Stromal cell of bone marrow (primary cell): ENCODE measurements around the gene CD48.

Source experiments
- DNase-seq: peaks from one replicate; pipeline ENCODE4 v3.0.0-alpha.2; 2012; ENCODE audit warnings: low read depth

CD48 gene

DNA sequence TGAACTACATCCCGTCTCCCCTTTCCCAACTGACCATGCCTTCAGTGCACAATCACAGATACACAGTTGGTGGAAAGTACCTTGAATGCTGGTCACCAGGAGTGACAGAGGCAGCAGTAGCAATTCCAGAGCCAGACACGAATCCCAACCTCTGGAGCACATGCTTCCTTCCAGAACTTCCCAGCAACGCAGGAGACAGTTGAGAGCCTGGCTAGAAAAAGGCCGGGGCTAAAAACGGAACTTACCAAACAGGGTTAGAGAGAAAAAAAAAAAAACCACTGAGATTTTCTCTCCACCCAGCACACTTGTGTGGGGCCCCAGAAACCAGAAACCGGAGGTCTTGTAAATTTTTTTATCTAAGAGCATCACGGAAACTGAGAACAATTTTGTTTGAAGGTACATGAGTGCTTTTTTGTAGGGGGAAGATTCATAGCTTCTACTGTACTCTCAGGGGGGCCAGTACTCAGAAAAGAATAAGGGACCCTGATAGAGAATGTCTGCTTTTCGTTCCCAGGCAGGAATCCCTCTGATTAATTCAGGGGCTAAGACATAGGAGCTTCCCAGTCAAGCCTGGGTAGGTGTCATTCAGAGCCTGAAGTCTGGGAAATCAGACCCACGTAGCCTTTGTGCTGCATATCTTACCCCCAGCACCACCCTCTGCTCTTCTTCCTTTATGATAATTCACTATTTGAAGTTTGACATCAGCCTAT is at the start of gene CD48:
CD48 (minus strand) TSS at position 221 of the 710 bp plus-strand sequence; CDS start at position 162, 59 bp downstream.
- DNase-seq: no peak

DNA sequence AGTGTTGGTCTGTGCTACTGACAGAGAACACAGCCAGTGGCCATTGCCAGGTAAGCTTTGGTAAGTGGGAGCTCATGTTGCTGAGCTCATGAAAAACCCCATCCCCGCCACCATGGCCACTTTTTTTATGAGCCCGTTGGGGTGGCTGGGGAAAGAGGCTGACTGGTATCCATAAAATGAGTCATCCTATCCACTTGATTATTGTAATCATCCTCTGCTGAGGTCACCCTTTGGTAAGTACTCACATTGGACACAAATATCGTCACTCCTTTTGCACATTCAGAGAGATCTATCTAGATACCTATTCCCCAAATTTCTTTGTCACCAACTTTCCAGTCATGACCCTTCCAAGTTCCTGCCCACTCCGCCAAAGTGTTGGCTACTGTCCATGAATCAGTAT is 49.4 kb upstream of the CD48 start:
- no peak for DNase-seq

DNA sequence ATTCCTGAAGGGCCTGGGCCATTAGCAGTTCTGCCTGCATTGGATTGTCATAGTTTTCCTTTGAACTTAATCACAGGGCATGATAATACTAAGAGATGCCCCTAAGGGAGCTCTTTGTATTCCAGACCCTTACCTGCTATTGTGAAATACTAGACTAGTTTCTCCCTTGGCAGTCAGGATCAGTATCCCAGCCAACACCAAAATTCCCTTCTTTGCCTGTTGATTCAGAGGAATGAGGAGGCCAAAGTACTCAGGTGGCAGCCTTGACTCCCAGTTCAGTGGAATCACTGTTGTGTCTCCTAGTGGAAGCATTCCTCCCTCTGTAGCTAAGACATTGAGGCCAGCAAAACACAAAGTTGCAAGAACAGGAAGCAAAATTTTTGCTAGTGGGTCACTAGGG is 48.1 kb upstream of the CD48 start:
- no peak for DNase-seq

DNA sequence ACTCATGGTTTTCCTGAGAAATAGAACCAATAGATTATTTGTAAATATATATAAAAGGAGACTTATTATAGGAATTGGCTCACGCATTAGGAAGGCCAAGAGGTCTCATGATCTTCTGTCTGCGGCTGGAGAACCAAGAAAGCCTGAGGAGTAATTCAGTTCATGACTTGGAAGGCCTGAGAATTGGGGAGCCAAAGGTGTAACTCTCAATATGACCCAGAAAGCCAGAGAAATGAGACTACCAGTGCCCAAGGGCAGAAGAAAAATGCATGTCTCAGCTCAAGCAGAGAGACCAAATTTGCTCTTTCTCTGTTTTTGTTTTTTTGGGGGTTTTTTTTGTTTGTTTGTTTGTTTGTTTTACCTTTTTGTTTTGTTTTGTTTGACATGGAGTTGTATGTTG is 46.9 kb upstream of the CD48 start:
- DNase-seq: no peak

GRCh38 chr1:160756849-160757201 is 45.2 kb upstream of the CD48 start:
- no peak for DNase-seq

DNA sequence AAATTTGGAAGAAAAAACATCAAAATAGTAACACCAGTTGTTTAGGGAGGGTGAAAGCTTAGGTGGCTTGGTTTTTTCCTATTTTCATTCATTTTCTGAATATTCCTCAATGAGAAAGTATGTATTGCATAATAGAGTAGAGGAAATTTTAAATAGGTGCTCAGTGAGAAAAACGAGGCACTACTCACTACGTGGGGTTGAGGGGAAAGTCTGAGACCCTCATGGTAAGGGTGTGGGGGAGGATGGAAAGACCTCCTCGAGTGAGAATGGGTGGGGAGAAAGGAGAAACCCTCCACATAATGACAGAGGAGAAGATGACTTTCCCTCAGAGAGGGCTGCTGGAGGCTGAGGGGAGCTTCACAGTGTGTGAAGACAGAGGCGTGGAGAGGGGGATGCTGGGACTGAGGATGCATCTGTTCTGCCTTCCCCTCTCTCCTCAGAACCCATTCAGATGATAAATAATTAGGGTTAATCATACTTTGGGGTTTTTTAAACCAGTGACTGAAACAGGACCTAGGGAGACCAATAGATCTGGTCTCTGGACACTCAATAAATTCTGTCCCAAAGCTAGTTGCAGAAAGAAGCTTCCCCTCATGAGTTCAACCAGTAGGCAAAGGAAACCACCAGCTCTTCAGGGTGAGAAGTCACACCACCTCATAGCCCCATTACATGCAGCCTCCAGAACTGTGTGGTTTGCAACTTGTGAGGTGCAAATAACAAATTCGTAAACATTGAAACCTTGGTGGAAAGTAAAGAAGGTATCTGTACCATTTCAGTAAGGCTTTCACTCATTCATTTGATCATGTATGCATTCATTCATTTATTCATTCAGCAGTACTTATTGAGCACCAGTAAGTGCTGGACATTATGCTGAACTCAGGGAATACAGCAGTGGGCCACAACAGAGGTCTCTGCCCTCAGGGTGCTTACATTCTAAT is 44.6 kb upstream of the CD48 start:
- no peak for DNase-seq

GRCh38 chr1:160755461-160755860 is 43.8 kb upstream of the CD48 start:
- DNase-seq: no peak

GRCh38 chr1:160753594-160753993 is 42.0 kb upstream of the CD48 start:
- DNase-seq: no peak

GRCh38 chr1:160752924-160753323 is 41.3 kb upstream of the CD48 start:
- DNase-seq: no peak

GRCh38 chr1:160752406-160752805 is 40.8 kb upstream of the CD48 start:
- no peak for DNase-seq

DNA sequence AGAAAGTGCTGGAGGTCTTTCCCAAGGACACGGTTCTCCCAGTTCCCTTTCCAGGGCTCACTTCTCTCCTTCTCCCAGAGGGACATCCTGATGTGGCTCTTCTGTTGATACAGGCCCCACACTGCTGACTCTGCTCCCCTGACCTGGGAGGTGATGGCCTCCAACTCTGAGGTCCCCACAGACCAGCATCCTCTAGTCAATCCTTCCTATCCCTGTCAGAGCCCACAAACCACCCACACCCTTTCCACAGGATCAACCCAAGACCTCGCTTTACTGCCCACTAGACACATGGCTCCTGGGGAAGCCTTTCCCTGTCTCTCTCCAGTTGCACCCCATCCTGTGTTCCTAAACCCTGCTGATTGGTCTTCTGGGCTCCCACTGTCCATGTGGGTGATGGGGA is 39.0 kb upstream of the CD48 start:
- DNase-seq: no peak

DNA sequence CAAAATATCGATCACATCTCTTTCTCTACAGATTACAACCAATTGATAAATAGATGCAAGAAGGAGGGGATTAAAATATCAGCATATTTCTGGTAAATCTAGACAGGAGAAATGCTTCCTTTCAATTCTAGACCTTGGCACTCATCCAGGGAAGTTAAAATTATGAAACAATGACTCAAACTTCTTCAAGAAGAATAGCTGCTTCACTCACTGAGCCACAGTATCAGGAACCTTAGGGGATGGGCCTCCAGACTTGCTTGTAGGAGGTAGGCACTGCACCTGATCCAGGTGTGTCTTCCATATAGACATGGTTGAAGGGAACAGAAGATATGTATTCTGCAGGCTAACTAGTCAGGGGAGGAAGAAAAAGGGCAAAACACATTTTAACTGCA is 37.3 kb upstream of the CD48 start:
- no peak for DNase-seq

GRCh38 chr1:160748181-160748877 is 36.7 kb upstream of the CD48 start:
- DNase-seq: no peak

DNA sequence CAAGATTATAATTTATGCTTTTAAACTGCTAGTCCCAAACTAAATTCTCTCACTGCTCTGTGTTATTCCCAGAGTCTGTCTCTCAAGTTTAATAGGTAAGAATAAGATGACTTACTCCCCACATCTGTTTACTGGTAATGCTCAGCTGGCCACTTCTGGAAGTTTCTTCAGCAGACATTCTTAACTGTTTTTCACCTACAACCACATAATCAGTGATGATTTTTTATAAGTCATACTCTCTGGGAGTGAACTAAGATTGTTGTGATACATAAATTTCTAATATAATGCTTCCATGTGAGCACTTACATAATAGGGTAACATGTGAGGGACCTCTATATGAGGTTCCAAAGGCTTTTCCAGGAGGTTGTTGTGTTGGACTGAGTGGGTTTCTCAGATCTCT is 36.1 kb upstream of the CD48 start:
- no peak for DNase-seq

- no peak for DNase-seq
Observed at GRCh38 chr1:160746836-160747500, 35.3 kb upstream of the CD48 start.

- DNase-seq: no peak
Observed at GRCh38 chr1:160745551-160745950, 33.9 kb upstream of the CD48 start.

DNA sequence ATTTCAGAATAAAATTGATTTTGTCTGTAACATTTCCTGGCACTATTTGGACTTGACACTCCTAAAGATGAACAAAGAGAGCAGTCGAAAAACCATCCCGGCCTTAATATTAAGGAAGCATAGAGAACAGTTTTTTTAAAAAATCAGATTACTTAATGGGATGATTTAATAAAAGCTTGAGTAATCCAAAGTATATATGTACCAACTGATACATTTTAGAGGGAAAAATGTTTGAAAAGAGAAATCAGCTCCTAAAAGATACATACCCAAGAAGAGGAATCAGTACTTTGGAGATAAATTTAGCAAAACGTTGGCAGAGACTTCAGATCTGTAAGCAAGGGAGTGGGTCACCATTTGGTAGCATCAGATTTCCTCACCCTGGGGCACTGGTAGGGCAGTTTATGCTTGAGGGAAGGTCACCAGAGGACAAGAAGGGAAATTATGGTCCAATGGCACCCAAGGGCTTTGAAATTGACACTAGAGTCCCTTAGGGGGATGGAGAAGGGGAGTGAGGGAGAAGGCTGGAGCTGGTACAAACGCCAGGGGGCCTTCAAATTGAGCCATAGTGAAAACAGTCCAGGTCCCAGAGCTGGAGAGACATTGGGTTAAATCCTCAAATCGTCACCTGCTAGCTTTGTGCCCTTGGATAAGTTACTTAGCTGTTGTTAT is 33.4 kb upstream of the CD48 start:
- DNase-seq: no peak

DNA sequence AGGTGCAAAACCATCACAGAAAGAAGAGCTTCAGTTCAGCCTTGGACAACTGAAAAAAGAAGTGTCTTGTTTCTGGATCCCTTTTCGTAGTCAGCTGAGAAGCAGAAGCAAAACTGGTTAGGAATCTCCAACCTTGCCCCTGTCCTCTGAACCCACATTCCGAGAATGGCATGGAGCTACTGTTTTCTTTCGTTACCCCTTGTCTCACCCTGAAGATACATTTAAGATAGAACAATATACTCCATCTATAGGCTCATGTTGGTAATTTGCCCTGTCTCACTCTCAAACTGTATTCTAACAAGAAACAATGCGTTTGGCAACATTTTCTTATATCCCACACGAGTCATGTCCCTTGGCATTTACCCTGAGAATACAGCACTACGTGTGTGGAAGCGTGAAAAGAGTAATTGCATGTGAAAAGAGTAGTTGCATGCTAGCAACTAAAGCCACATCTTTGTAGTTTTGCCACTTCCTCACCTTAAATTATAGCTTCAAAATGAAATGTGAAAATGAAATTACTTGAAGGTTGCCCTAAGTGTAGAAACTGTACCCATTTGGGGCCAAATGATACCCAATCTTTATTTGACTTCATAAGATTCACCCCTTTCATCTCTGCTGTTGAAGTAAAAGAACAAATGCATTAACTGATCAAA is 32.7 kb upstream of the CD48 start:
- DNase-seq: no peak

DNA sequence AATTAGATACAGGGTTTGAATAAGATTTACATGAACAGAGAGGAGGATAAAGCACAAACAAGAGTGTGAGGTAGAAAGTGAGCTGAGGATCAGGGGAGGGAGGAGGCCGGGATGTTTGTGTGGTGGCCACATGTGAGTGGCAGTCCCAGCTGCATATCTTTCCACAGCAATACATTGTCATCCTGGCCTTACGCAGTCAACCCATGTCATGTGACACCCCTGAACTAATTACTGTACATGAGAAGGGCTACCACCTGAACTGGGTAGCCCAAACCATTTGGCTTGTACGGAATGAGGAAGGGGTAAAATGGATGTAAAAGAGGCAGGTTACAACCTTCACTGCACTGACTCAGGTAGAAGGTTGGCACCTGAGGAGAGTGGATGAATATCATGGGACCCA is 31.6 kb upstream of the CD48 start:
- no peak for DNase-seq

- no peak for DNase-seq
Observed at GRCh38 chr1:160742428-160743127, 31.0 kb upstream of the CD48 start.
